NCI-H1417 (cell line): ENCODE data around the gene PCSK2.
"Not testable (repeated sequence)": the region's sequence is repeated elsewhere in the genome, so short reads cannot be mapped to it uniquely, and the experiment has no call there.

Experiments used
- DNase-seq, 3 experiments: peaks; one replicate each; lab custom pipeline; 2025; lab: John Stamatoyannopoulos, UW

PCSK2 gene, protein sequence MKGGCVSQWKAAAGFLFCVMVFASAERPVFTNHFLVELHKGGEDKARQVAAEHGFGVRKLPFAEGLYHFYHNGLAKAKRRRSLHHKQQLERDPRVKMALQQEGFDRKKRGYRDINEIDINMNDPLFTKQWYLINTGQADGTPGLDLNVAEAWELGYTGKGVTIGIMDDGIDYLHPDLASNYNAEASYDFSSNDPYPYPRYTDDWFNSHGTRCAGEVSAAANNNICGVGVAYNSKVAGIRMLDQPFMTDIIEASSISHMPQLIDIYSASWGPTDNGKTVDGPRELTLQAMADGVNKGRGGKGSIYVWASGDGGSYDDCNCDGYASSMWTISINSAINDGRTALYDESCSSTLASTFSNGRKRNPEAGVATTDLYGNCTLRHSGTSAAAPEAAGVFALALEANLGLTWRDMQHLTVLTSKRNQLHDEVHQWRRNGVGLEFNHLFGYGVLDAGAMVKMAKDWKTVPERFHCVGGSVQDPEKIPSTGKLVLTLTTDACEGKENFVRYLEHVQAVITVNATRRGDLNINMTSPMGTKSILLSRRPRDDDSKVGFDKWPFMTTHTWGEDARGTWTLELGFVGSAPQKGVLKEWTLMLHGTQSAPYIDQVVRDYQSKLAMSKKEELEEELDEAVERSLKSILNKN

GRCh38 chr20:17226410-17227218, at the start of gene PCSK2:
TSS of gene PCSK2 (plus strand) at chr20:17227040. CDS start at chr20:17227306, 266 bp downstream.
- peak; percentile 87 to 97 (median 94) for DNase-seq

DNA sequence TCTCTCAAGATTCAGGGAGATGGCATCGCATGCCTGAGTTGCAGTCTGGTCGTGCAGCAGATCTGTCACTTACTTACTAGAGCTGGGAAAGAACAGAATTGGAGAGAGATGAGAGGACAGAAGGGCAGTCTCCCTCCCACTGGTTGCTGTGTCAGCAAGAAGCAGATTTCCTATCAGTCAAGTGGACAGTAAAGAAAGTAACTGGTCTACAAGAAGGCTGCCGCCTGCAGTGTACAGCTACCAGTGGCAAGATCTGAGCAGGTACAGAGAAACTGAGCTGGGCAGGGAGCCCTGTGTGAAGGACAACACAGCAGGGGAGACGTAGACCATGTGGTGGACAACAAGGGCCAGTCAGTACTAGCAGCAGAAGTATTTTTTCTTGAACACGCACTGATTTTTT, 49.5 kb upstream of the PCSK2 start:
- no peak for DNase-seq

DNA sequence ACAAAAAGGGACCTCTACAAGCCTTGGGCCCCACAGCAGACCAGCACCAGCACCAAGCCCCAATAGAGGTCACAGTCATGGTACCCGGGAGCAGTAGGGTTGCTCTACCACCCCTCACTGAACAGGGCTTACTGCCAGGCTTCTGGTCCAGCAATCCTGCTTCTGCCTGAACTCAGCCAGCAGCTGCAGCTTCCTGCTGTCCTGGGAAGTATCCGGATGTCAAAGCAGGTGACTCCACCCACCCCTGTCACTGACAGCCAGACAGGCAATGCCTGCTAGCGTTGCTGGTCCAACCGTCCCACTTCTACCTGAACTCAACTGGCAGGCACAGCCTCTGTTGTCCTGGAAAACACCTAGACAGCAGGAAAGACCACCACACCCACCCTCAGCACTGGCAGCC, 47.0 kb upstream of the PCSK2 start:
- no peak for DNase-seq

GRCh38 chr20:17189976-17190695, 36.7 kb upstream of the PCSK2 start:
- no peak for DNase-seq

DNA sequence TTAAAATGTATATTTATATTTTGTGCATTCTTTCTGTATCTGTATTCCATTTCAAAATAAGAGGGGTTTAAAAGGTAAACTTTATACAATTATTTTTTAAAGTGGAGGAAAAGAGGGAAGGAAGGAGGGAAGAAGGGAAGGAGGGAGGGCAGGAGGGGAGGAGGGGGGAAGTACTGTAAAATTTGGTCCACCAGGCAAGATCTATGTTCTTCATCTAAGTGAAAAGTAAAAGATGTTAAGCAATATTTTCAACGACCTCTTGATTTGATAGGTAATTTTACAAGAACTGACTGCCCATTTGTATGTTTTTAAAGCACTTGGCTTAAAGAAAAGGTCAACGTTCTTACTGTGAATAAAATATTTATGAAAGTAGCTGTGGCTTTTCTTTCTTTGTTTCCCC, 29.8 kb upstream of the PCSK2 start:
- no peak for DNase-seq

- no peak for DNase-seq
These were observed 24.8 kb upstream of the PCSK2 start for GRCh38 chr20:17202030-17202429.

DNA sequence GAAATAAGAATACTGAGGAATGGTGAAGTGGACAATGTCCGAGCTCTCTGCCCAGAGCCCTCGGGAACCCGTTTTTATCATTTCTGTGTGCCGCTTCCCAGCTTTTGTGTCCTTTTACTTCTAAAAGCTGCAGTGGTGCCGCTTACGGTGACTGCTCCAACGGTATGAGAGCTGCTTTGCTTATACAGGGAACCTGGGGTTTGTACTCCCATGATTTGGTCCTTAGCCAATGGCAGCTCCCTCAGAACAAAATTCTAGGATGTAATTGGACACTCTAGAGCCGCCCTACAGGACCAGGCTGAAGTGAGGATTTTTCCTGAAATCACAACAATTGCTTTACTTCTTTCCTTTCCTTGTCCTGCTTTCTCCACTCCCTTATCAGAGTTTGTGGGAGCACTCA, 24.2 kb upstream of the PCSK2 start:
- no peak for DNase-seq

DNA sequence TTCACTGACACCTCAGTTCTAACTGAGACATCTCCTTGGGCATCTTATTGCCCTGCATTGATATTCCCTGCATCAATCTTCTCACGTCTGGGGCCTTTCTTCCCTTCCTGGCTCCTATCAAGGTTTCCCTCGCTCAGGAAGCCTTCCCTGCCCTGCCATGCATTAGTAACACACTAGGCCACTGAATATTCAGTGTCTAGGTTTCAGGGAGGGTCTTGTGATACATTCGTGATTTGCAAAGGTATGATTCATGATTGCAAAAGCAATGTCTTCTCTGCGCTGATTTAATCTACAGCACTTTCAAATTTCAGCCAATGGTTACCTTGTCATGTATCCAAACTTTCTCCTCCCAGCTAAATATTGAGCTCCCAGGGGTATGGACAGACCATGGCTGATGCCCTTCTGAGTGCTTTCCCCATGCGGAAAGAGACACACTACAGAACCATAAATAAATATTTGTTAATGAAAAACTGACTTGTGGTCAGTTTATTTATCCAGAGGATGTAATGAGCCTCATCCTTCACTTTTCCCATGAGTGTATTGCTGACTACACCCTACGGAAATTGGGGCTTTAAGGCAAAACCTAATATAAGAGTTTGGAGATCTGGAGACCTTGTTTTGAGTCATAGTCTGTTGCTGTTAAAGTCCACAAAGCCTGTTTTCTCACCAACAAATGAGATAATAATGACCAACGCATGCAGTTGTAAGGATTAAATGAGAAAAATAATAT, 21.6 kb upstream of the PCSK2 start:
- no peak for DNase-seq

- no peak for DNase-seq
These were observed 16.5 kb upstream of the PCSK2 start for GRCh38 chr20:17210387-17210786.

- DNase-seq = no peak
These were observed 15.9 kb upstream of the PCSK2 start for GRCh38 chr20:17210983-17211382.

GRCh38 chr20:17215167-17215566, 11.7 kb upstream of the PCSK2 start:
- DNase-seq = no peak

DNA sequence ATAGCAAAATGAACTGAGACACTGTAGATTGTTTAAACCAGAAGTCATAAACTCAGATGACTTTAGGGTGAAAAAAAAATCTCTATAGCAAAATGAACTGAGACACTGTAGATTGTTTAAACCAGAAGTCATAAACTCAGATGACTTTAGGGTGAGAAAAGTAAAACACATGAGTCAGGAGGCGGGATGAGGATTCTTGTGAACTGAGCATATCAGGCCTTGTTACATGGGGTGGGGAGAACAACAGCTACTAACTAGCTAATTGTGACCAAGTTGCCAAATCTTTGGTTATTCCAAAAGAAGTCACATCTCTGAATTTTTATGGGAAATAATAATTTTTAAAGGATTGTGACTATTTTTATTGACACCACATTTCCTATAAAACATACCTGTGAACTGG, 7.0 kb upstream of the PCSK2 start:
- DNase-seq = not testable (repeated sequence)

DNA sequence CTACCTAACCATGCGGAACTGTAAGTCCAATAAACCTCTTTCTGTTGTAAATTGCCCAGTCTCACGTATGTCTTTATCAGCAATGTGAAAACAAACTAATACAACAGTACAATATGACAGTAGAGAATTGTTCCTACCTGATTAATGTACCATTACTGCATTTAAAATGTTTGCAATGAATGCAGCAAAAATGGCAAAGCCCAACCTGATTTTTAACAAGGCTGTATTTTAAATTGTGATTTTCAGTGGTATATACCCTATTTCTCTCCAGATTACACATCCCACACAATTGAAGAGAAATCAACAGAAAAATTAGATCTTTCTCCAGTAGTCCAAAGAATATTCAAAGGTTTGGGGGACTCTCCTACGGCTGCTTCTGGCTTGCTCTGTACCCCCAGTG, 3.3 kb upstream of the PCSK2 start:
- DNase-seq = no peak

DNA sequence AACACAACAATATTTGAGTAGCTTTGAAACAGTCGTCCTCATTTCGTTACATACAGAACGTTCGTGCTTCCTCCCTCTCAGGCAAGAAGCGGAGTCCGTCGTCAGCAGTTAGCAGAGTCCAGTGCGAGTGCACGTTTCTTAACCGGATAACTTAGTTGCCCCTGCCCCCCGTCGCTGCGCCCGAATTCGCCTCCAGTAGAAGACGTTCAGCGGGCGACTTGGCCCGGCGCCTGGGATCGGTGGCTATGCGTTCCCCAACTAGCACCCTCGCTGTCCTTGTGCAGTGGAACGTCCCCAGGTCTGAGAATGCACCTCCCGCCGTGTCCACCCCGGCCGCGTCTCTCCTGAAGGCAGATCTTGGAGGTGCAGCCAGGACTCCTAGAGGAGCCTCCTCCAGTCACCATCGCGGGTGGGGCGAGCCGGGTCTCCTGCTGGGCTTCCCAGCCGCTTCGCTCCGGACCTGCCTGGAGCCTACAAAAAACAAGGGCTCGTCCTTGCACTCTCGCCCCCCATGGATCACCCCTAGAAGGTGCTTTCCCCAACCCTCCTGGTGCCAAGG, 910 bp upstream of the PCSK2 start:
- DNase-seq = peak in 2 of 3 experiments; percentile 86 to 87

- peak in 1 of 3 experiments; percentile 1 for DNase-seq
These were observed 357 bp downstream of the PCSK2 start for GRCh38 chr20:17227219-17227575.

DNA sequence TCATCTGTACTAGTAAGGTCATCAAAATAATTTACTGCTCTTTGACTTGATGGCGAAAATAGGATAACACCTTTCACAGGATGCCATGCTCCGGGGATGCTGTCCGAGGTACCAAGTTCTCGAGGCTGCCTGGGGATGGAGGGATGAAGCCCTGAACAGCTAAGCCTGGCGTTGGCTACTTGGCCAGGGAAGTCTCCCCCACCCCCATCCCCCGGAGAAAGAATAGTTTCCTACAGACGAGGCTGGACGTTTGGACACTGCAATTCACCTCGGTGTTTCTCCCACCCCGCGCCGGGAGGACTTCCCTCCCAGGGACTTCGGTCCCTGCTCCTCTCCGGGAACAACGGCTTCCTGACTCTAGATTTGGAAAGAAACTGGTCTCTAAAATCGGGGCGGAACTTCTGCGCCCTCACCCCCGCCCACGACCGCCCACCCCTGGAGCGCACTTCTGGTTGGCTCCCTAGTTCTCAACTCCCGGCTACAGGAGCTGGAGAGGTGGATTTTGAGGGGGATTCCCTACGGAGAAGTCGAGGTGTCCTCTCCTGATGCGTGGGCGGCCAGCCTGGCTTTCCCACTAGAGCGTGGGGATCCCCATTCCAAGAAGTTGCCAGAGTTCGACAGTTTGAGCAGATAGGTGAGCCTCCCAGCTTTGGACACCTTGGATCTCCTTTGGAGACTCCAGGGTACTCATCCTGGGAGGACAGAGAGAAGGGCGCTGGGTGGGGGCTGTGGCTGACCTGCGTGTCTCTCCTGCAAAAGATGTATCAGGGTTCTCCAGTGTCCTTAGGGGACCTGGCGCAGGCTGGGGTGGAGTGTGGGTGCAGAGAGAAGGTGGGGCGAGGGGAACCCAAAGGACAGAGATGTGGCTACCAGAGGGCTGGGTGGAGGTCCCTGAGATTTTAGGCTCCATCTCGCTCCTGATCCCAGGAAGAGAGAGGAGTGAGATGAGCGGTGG, 1.1 kb downstream of the PCSK2 start:
- peak in 2 of 3 experiments; percentile 81 to 84 for DNase-seq

GRCh38 chr20:17228624-17229061, 1.8 kb downstream of the PCSK2 start:
- DNase-seq = peak in 2 of 3 experiments; percentile 72 to 84

DNA sequence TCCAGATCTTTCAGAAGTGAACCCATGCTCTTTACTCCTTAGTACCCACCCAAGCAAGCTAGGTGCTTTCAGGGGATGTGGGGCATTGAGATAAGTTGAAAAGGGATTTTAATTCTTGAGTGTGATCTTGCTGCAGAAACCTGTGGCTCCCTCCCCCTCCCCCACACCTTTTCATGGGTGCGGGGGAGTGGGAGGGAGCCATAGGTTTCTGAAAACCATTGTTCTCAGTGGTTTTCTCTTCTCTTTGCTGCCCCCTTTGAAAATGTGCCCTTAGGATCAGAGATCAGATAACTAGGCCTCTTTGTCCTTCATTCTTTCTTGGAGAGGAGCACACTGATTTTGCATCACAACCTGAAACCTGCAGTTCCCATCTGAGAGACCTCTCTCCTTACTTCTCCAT, 2.4 kb downstream of the PCSK2 start:
- DNase-seq = peak in 2 of 3 experiments; percentile 60 to 75

DNA sequence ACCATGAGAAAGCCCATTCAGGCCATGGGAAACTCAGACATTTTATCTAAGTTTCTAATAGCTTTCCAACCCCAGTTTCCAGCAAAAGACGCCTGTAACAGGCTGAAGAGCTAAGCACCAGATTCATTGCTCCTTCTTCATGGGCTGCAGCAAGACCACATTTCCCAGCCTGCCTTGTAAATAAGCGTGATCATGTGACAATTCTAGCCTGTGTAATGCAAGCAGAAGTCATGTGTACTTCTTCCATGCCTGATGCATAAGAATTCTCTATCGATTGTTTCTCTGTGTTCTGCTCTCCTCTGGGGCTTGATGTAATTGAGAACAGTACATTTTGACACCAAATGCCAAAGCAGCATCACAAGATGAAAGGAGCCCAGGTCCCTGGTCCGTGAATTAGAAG, 6.8 kb downstream of the PCSK2 start:
- DNase-seq = no peak

DNA sequence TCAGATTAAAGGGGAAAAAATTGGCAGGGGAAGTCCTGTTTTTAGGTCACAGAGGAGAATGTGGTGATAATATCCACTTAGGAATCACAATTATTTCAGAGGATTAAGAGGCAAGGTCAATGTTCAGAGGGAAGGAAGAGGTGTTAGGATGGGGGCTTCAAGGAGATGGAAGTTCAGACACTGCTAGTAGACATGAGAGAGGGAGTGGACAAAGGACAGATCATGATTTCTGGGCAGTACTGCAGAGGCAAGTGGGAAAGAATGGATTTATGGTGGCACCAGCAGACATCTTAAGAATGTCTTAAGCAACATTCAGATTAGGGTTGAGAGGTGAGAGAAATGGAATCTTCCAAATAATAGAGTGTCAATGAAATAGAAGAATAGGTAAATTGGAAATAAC, 9.9 kb downstream of the PCSK2 start:
- DNase-seq = no peak
